ENCODE results near the gene MLXIP. TPM values are rescaled to one million over a fixed set of nuclear protein-coding genes. Genes with fewer than 3 reads are reported as not detected.

The MLXIP gene
- total and polyA plus RNA-seq, 2 donors from 2014 or later = 10.9 to 67.6 TPM

- peaks cover 0 to 2% (median 0%) of the 10 kb centered on the region in 3 donors for H3K4me1 ChIP-seq (ENCODE audit: control insufficient read depth in 2 of 3, insufficient read depth in 2 of 3, low read depth in 1 of 3, low read length in 3 of 3)
- no peak overlapping the region for H3K9ac ChIP-seq (ENCODE audit: low read length in 3 of 3)
- peaks cover 0 to 39% (median 30%) of the 10 kb centered on the region in 3 donors for H3K36me3 ChIP-seq (ENCODE audit: control insufficient read depth in 2 of 3, insufficient read depth in 3 of 3, low read length in 3 of 3)
- no peaks in the 10 kb centered on the region for H3K9me3 ChIP-seq (ENCODE audit: control insufficient read depth in 2 of 3, insufficient read depth in 1 of 3, low read length in 3 of 3)
- TF ChIP-seq, protein P1, sequence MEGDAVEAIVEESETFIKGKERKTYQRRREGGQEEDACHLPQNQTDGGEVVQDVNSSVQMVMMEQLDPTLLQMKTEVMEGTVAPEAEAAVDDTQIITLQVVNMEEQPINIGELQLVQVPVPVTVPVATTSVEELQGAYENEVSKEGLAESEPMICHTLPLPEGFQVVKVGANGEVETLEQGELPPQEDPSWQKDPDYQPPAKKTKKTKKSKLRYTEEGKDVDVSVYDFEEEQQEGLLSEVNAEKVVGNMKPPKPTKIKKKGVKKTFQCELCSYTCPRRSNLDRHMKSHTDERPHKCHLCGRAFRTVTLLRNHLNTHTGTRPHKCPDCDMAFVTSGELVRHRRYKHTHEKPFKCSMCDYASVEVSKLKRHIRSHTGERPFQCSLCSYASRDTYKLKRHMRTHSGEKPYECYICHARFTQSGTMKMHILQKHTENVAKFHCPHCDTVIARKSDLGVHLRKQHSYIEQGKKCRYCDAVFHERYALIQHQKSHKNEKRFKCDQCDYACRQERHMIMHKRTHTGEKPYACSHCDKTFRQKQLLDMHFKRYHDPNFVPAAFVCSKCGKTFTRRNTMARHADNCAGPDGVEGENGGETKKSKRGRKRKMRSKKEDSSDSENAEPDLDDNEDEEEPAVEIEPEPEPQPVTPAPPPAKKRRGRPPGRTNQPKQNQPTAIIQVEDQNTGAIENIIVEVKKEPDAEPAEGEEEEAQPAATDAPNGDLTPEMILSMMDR (IDR thresholded peaks at IDR 0.05; ENCODE audit: borderline replicate concordance, extremely low read depth, insufficient read depth) = no peak
- DNase-seq (peak in 4 of 5 donors; percentile 52 to 71 (median 64)), FAIRE-seq (no peak)
- no peak overlapping the region for H3K4me3 ChIP-seq (ENCODE audit: low read length in 3 of 3)
- no peaks in the 10 kb centered on the region for H3K27me3 ChIP-seq (ENCODE audit: control insufficient read depth, insufficient read depth, low read length)
- intact Hi-C loops (cut with DNase I) = no loop called here
- no peak overlapping the region for H3K27ac ChIP-seq (ENCODE audit: low read depth in 2 of 2, low read length in 2 of 2)
Measured at GRCh38 chr12:122137681-122138080, 59.1 kb downstream of the MLXIP start.

- peak in 1 of 5 donors; percentile 31 for DNase-seq
- Histone ChIP-seq H3K4me3 (ENCODE audit: low read length in 3 of 3) (no peak overlapping the region), H3K27ac (ENCODE audit: low read depth in 2 of 2, low read length in 2 of 2) (no peak overlapping the region), H3K4me1 (ENCODE audit: control insufficient read depth in 2 of 3, insufficient read depth in 2 of 3, low read depth in 1 of 3, low read length in 3 of 3) (peaks cover 0 to 2% (median 0%) of the 10 kb centered on the region in 3 donors), H3K27me3 (ENCODE audit: control insufficient read depth, insufficient read depth, low read length) (no peaks in the 10 kb centered on the region), H3K36me3 (ENCODE audit: control insufficient read depth in 2 of 3, insufficient read depth in 3 of 3, low read length in 3 of 3) (peaks cover 0 to 41% (median 28%) of the 10 kb centered on the region in 3 donors), H3K9me3 (ENCODE audit: control insufficient read depth in 2 of 3, insufficient read depth in 1 of 3, low read length in 3 of 3) (no peaks in the 10 kb centered on the region), H3K9ac (ENCODE audit: low read length in 3 of 3) (no peak overlapping the region)
- TF ChIP-seq, protein P1 (IDR thresholded peaks at IDR 0.05; ENCODE audit: borderline replicate concordance, extremely low read depth, insufficient read depth) = no peak
- intact Hi-C loops (cut with DNase I) = no loop called here
- FAIRE-seq = no peak
Measured at GRCh38 chr12:122138181-122138580, 59.6 kb downstream of the MLXIP start.

DNA sequence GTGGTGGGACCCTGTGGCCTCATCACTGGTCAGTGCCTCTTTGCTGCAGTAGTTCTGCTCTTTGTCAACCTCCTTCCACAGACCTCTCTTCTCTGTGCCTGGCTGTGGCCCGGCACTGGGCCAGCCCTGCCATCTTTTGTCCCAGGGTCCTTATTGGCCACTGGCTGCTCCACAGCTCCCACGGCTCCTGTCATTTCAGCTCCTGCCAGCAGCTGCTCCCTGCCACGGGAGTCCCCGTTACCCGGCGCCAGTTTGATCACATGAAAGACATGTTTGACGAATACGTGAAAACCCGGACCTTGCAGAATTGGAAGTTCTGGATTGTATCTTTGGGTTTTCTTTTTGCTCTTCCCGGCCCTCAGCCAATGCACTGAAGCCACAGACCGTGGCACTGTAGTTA, 60.1 kb downstream of the MLXIP start:
- TF ChIP-seq, protein P1 (IDR thresholded peaks at IDR 0.05; ENCODE audit: borderline replicate concordance, extremely low read depth, insufficient read depth) = no peak
- Histone ChIP-seq H3K36me3 (ENCODE audit: control insufficient read depth in 2 of 3, insufficient read depth in 3 of 3, low read length in 3 of 3) (peaks cover 0 to 44% (median 28%) of the 10 kb centered on the region in 3 donors), H3K27ac (ENCODE audit: low read depth in 2 of 2, low read length in 2 of 2) (no peak overlapping the region), H3K9me3 (ENCODE audit: control insufficient read depth in 2 of 3, insufficient read depth in 1 of 3, low read length in 3 of 3) (no peaks in the 10 kb centered on the region), H3K4me3 (ENCODE audit: low read length in 3 of 3) (no peak overlapping the region), H3K9ac (ENCODE audit: low read length in 3 of 3) (no peak overlapping the region), H3K4me1 (ENCODE audit: control insufficient read depth in 2 of 3, insufficient read depth in 2 of 3, low read depth in 1 of 3, low read length in 3 of 3) (peaks cover 0 to 2% (median 0%) of the 10 kb centered on the region in 3 donors), H3K27me3 (ENCODE audit: control insufficient read depth, insufficient read depth, low read length) (no peaks in the 10 kb centered on the region)
- DNase-seq = no peak
- no peak for FAIRE-seq
- intact Hi-C loops (cut with DNase I) = no loop called here

DNA sequence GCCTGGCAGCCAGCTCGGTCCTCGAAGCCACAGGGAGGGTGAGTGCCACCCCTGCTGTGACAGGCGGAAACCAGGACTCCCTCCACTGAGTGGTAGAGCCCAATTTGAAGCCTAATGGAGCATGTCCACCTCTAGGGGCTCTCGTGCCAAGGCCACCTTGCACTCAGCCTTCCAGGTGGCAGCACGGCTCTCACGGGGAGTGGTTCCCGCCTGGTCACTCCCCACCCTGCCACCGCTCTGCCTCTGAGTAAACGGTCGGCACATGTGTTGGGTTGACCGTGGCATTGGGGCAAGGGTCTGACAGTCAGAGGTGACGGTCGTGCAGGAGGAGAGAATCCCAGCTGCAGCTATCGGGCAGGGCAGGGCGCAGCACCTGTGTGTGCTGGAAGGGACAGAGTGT, 60.7 kb downstream of the MLXIP start:
- H3K4me1 ChIP-seq (ENCODE audit: control insufficient read depth in 2 of 3, insufficient read depth in 2 of 3, low read depth in 1 of 3, low read length in 3 of 3) = peaks cover 0 to 2% (median 0%) of the 10 kb centered on the region in 3 donors
- TF ChIP-seq, protein P1 (IDR thresholded peaks at IDR 0.05; ENCODE audit: borderline replicate concordance, extremely low read depth, insufficient read depth) = no peak
- H3K27me3 ChIP-seq (ENCODE audit: control insufficient read depth, insufficient read depth, low read length) = no peaks in the 10 kb centered on the region
- H3K36me3 ChIP-seq (ENCODE audit: control insufficient read depth in 2 of 3, insufficient read depth in 3 of 3, low read length in 3 of 3) = peaks cover 0 to 44% (median 28%) of the 10 kb centered on the region in 3 donors
- H3K27ac ChIP-seq (ENCODE audit: low read depth in 2 of 2, low read length in 2 of 2) = peak overlapping the region in 1 of 2 donors; percentile 7
- no peak overlapping the region for H3K9ac ChIP-seq (ENCODE audit: low read length in 3 of 3)
- DNase-seq = peak in 1 of 5 donors; percentile 36
- H3K9me3 ChIP-seq (ENCODE audit: control insufficient read depth in 2 of 3, insufficient read depth in 1 of 3, low read length in 3 of 3) = no peaks in the 10 kb centered on the region
- intact Hi-C loops (cut with DNase I) = no loop called here
- no peak for FAIRE-seq
- H3K4me3 ChIP-seq (ENCODE audit: low read length in 3 of 3) = no peak overlapping the region
